Caco-2 (cell line): ENCODE data around the gene NAA60. TPM values are rescaled to one million over a fixed set of nuclear protein-coding genes. Genes with fewer than 3 reads are reported as not detected.

Experiments
- BruUV-seq: library from RNA; stranded (reverse); fragments of 400-500 nt; replicated peaks from 2 replicates; lab custom pipeline; 2021; lab: Mats Ljungman, UMichigan
- CTCF ChIA-PET: fragments of 300-600 bp; sonication (Branson Sonifier 250); formaldehyde crosslinking; loops from one replicate; lab custom pipeline; 2022; ENCODE audit warnings: antibody characterized with exemption; lab: Charles Lee
- POLR2A ChIA-PET: fragments of 300-600 bp; sonication (Branson Sonifier 250); formaldehyde crosslinking; loops from one replicate; lab custom pipeline; 2022; ENCODE audit warnings: antibody characterized with exemption; lab: Charles Lee
- DNase-seq, 2 experiments: peaks; one replicate each; pipeline versions ENCODE4 v3.0.0 to v3.0.0-alpha.2; 2020 to 2022
- H3K27me3 ChIP-seq: replicated peaks from 2 replicates; pipeline ENCODE4 v1.6.0; 2011; ENCODE audit warnings: low read length; ENCODE audit not compliant: control insufficient read depth, insufficient read depth
- H3K36me3 ChIP-seq: 2 replicates; pipeline ENCODE4 v1.5.1; 2011; ENCODE audit warnings: low read length; ENCODE audit not compliant: control insufficient read depth, insufficient read depth
- H3K4me1 ChIP-seq: fragments of 250-450 bp; sonication (Bioruptor Pico); 2 replicates; pipeline ENCODE4 v1.5.1; 2020; ENCODE audit warnings: mild to moderate bottlenecking
- H3K4me3 ChIP-seq: 2 replicates; pipeline ENCODE4 v1.5.1; 2011; ENCODE audit warnings: low read depth, mild to moderate bottlenecking, control low read depth, low read length
- H3K9me3 ChIP-seq: fragments of 250-450 bp; sonication (Bioruptor Pico); 2 replicates; pipeline ENCODE4 v1.5.1; 2020; ENCODE audit warnings: mild to moderate bottlenecking, moderate library complexity
- H3K27ac Mint-ChIP-seq: one replicate; pipeline ENCODE4 v1.8.0; 2022; ENCODE audit warnings: mixed read lengths; ENCODE audit not compliant: unreplicated experiment
- H3K27me3 Mint-ChIP-seq: one replicate; pipeline ENCODE4 v1.8.0; 2022; ENCODE audit warnings: mixed read lengths; ENCODE audit not compliant: insufficient read depth, unreplicated experiment
- H3K36me3 Mint-ChIP-seq: one replicate; pipeline ENCODE4 v1.8.0; 2022; ENCODE audit warnings: mild to moderate bottlenecking, mixed read lengths; ENCODE audit not compliant: insufficient read depth, unreplicated experiment
- H3K4me1 Mint-ChIP-seq: one replicate; pipeline ENCODE4 v1.8.0; 2022; ENCODE audit warnings: low read depth, mixed read lengths; ENCODE audit not compliant: unreplicated experiment
- H3K4me3 Mint-ChIP-seq: one replicate; pipeline ENCODE4 v1.8.0; 2022; ENCODE audit warnings: mild to moderate bottlenecking, moderate library complexity, mixed read lengths; ENCODE audit not compliant: unreplicated experiment
- H3K9me3 Mint-ChIP-seq: one replicate; pipeline ENCODE4 v1.8.0; 2022; ENCODE audit warnings: mixed read lengths; ENCODE audit not compliant: unreplicated experiment
- intact Hi-C: fragments of 100-400 bp; cut with micrococcal nuclease; formaldehyde crosslinking; loops from one replicate; pipeline ENCODE4 v1.10.0; 2022; ENCODE audit not compliant: unreplicated experiment
- total RNA-seq: library from RNA; stranded (reverse); gene quantifications from 2 replicates; pipeline ENCODE4 v1.2.3, GENCODE V29; 2022
- TF ChIP-seq, protein P1 (sequence below), 2 experiments: fragments of 200-600 bp in 1 of 2; IDR thresholded peaks; 1 replicate in 1 of 2; 2 replicates in 1 of 2; pipeline versions ENCODE4 v1.5.1 to v1.8.0; 2011 to 2022; ENCODE audit warnings: antibody characterized with exemption in 1 of 2, control low read depth in 1 of 2, inconsistent platforms in 1 of 2, low read depth in 1 of 2, low read length in 1 of 2, mild to moderate bottlenecking in 1 of 2, moderate library complexity in 1 of 2; ENCODE audit not compliant: insufficient read depth in 1 of 2, severe bottlenecking in 1 of 2, unreplicated experiment in 1 of 2

NAA60 gene
- total RNA-seq, 1 experiment from 2014 or later = 92.8 TPM

GRCh38 chr16:3476409-3476808, 32.9 kb downstream of the NAA60 start:
- intact Hi-C loops = no loop called here
- Mint-ChIP-seq H3K27ac (no peak overlapping the region), H3K9me3 (no peaks in the 10 kb centered on the region), H3K36me3 (peaks cover 72% of the 10 kb centered on the region), H3K4me3 (no peak overlapping the region), H3K27me3 (no peaks in the 10 kb centered on the region), H3K4me1 (peaks cover 5% of the 10 kb centered on the region)
- Histone ChIP-seq H3K9me3 (no peaks in the 10 kb centered on the region), H3K4me1 (no peaks in the 10 kb centered on the region), H3K4me3 (no peak overlapping the region), H3K36me3 (no peaks in the 10 kb centered on the region), H3K27me3 (no peaks in the 10 kb centered on the region)
- BruUV-seq = no TSS peak
- ChIA-PET POLR2A (no interaction called here), CTCF (no interaction called here)
- TF ChIP-seq, protein P1, sequence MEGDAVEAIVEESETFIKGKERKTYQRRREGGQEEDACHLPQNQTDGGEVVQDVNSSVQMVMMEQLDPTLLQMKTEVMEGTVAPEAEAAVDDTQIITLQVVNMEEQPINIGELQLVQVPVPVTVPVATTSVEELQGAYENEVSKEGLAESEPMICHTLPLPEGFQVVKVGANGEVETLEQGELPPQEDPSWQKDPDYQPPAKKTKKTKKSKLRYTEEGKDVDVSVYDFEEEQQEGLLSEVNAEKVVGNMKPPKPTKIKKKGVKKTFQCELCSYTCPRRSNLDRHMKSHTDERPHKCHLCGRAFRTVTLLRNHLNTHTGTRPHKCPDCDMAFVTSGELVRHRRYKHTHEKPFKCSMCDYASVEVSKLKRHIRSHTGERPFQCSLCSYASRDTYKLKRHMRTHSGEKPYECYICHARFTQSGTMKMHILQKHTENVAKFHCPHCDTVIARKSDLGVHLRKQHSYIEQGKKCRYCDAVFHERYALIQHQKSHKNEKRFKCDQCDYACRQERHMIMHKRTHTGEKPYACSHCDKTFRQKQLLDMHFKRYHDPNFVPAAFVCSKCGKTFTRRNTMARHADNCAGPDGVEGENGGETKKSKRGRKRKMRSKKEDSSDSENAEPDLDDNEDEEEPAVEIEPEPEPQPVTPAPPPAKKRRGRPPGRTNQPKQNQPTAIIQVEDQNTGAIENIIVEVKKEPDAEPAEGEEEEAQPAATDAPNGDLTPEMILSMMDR (IDR thresholded peaks at IDR 0.05; ENCODE audit: insufficient read depth in 1 of 2, low read depth in 1 of 2, low read length in 1 of 2, severe bottlenecking in 1 of 2, unreplicated experiment in 1 of 2) = no peak
- DNase-seq = no peak

GRCh38 chr16:3478242-3478925, 34.9 kb downstream of the NAA60 start:
- ChIA-PET CTCF (no interaction called here), POLR2A (no interaction called here)
- Mint-ChIP-seq H3K4me3 (no peak overlapping the region), H3K27ac (no peak overlapping the region), H3K27me3 (no peaks in the 10 kb centered on the region), H3K9me3 (no peaks in the 10 kb centered on the region), H3K36me3 (peaks cover 76% of the 10 kb centered on the region), H3K4me1 (peaks cover 5% of the 10 kb centered on the region)
- no TSS peak for BruUV-seq
- Histone ChIP-seq H3K4me1 (no peaks in the 10 kb centered on the region), H3K4me3 (no peak overlapping the region), H3K36me3 (no peaks in the 10 kb centered on the region; the same call in 1 of the 2 replicates), H3K27me3 (no peaks in the 10 kb centered on the region), H3K9me3 (no peaks in the 10 kb centered on the region)
- no peak for DNase-seq
- intact Hi-C loops = no loop called here
- TF ChIP-seq, protein P1 (IDR thresholded peaks at IDR 0.05; ENCODE audit: insufficient read depth in 1 of 2, low read depth in 1 of 2, low read length in 1 of 2, severe bottlenecking in 1 of 2, unreplicated experiment in 1 of 2) = no peak

DNA sequence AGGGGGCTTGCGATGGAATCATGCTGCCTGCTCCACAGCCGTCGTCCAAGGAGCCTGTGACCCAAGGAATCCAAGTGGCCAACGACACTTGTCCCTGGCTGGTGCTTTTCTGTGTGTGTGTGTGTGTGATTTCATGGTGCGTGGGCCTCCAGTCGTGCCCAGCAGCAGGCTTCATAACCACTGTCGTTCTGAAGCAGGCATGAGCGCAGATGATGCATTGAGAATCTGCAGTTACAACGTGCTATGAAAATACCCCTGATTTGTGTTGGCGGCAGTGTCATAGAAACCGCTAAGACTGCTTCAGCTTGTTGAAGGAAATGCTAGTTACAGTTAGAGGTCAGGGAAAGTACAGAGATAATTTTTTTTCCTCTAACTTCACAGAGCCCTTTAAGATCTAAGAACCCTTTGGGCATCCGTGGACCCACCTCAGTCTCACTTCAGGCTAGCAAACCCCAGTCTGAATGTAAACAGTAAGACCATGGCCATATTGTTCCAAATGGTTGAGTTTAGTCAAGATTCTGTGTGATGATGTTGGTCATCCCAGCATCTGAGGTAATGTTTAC, 36.3 kb downstream of the NAA60 start:
- Histone ChIP-seq H3K9me3 (no peaks in the 10 kb centered on the region), H3K4me3 (no peak overlapping the region), H3K36me3 (no peaks in the 10 kb centered on the region; the same call in 1 of the 2 replicates), H3K27me3 (no peaks in the 10 kb centered on the region), H3K4me1 (no peaks in the 10 kb centered on the region)
- BruUV-seq = no TSS peak
- no peak overlapping the region for H3K4me3 Mint-ChIP-seq
- no peak overlapping the region for H3K27ac Mint-ChIP-seq
- intact Hi-C loops = no loop called here
- no peaks in the 10 kb centered on the region for H3K9me3 Mint-ChIP-seq
- CTCF ChIA-PET = no interaction called here
- H3K27me3 Mint-ChIP-seq = no peaks in the 10 kb centered on the region
- peaks cover 86% of the 10 kb centered on the region for H3K36me3 Mint-ChIP-seq
- H3K4me1 Mint-ChIP-seq = peaks cover 5% of the 10 kb centered on the region
- POLR2A ChIA-PET = no interaction called here
- no peak for DNase-seq
- TF ChIP-seq, protein P1 (IDR thresholded peaks at IDR 0.05; ENCODE audit: insufficient read depth in 1 of 2, low read depth in 1 of 2, low read length in 1 of 2, severe bottlenecking in 1 of 2, unreplicated experiment in 1 of 2) = no peak
